ENCODE results near the gene CHD6. TPM values are rescaled to one million over a fixed set of nuclear protein-coding genes. Genes with fewer than 3 reads are reported as not detected.

The CHD6 gene
- total and polyA plus RNA-seq, 3 donors from 2014 or later, result 21.3 to 73.9 (median 71.5) TPM

DNA sequence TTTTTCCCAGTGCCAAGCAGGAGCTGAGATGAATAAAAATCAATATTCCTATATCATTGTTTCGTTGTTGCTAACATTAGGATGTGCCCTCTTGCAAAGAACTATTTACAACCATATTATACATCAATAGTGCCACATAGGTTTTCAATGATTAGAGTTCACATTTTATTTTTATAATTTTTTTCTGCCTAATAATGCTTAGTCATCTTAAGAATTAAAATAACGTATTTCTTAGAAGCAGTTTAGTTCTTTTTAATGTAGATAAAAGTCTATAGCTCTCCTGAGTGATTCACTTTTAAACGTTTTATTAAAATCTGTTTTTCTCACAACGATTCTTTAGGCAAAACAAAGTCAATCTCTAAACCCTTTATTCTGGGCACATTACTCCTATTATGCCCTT, 71.6 kb downstream of the CHD6 start:
- Histone ChIP-seq H3K4me3 (no peak overlapping the region), H3K27me3 (no peaks in the 10 kb centered on the region), H3K9me3 (no peaks in the 10 kb centered on the region), H3K27ac (no peak overlapping the region), H3K36me3 (ENCODE audit: low read depth, missing control alignments) (no peaks in the 10 kb centered on the region), H3K4me1 (no peaks in the 10 kb centered on the region)
- TF ChIP-seq POLR2A (IDR thresholded peaks at IDR 0.05), result no peak
- TF ChIP-seq, protein P1, sequence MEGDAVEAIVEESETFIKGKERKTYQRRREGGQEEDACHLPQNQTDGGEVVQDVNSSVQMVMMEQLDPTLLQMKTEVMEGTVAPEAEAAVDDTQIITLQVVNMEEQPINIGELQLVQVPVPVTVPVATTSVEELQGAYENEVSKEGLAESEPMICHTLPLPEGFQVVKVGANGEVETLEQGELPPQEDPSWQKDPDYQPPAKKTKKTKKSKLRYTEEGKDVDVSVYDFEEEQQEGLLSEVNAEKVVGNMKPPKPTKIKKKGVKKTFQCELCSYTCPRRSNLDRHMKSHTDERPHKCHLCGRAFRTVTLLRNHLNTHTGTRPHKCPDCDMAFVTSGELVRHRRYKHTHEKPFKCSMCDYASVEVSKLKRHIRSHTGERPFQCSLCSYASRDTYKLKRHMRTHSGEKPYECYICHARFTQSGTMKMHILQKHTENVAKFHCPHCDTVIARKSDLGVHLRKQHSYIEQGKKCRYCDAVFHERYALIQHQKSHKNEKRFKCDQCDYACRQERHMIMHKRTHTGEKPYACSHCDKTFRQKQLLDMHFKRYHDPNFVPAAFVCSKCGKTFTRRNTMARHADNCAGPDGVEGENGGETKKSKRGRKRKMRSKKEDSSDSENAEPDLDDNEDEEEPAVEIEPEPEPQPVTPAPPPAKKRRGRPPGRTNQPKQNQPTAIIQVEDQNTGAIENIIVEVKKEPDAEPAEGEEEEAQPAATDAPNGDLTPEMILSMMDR (IDR thresholded peaks at IDR 0.05), result no peak
- WGBS, 2 donors, result 87 to 92% methylated on average over 4 of the region's 4 CpGs
- no peak for DNase-seq
- intact Hi-C loops (cut with DNase I; ENCODE audit: low total_unique reads), result no loop called here

DNA sequence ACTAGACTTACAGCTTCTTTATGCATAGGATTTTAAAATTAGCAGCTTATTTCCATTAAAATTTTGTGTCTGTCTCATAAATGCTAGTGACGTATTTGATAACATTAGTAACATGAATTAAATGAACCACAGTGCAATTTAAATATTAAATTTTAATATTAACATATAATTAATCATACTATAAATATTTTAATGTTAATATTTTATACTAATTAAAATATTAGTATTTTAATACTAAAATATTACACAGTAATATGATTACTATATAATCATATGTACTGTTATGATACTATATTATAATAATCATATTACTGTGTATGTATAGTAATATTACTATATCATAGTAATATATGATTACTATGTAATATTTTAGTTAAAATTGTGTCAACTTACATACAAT, 73.7 kb downstream of the CHD6 start:
- 93 to 98% methylated on average over 1 of the region's 1 CpG for WGBS, 2 donors
- Histone ChIP-seq H3K36me3 (ENCODE audit: low read depth, missing control alignments) (no peaks in the 10 kb centered on the region), H3K9me3 (no peaks in the 10 kb centered on the region), H3K27ac (no peak overlapping the region), H3K27me3 (no peaks in the 10 kb centered on the region), H3K4me3 (no peak overlapping the region), H3K4me1 (no peaks in the 10 kb centered on the region)
- intact Hi-C loops (cut with DNase I; ENCODE audit: low total_unique reads), result no loop called here
- no peak for TF ChIP-seq POLR2A (IDR thresholded peaks at IDR 0.05)
- TF ChIP-seq, protein P1 (IDR thresholded peaks at IDR 0.05), result no peak
- DNase-seq, result no peak

DNA sequence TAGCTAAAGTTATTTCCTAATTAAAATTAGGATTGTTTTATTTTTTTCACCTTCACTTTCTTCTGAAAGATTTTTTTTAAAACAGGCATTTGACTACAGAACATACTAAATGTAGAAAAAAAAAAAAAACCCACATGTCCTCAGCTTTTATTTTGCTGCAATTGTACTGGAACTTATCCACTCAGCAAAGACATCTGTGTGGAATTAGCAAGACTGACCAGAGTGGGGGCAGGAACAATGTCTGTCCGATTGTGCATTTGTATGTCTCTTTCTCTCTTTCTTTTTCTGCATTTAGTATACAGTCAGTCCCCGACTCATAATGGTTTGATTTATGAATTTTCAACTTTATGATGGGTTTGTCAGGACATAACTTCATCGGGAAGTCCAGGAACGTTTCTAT, 77.3 kb downstream of the CHD6 start:
- no peak for TF ChIP-seq POLR2A (IDR thresholded peaks at IDR 0.05)
- TF ChIP-seq, protein P1 (IDR thresholded peaks at IDR 0.05), result no peak
- 38 to 40% methylated on average over 4 of the region's 4 CpGs for WGBS, 2 donors
- intact Hi-C loops (cut with DNase I; ENCODE audit: low total_unique reads), result no loop called here

DNA sequence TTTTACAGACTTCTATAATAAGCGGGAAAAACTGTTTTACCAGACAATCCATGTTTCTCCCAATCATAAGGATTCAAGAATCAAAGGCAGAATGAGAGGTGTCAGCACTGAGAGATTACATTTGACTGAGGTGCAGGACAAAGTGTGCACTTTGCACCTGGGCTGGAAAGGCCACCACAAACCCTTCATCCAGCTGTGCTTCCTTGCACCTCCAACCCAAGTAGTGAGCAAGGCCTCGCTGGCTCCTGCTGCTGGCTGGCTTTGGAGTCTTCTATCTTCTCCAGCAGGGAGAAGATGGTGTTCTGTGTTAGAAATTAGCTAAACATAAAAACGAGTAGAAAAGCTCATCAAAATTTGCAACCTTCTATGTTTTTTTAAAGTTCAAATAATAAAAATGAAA, 77.7 kb downstream of the CHD6 start:
- 57 to 67% methylated on average over 3 of the region's 3 CpGs for WGBS, 2 donors
- TF ChIP-seq, protein P1 (IDR thresholded peaks at IDR 0.05), result no peak
- TF ChIP-seq POLR2A (IDR thresholded peaks at IDR 0.05), result no peak
- no peak for DNase-seq

More for the DNA sequence above, 77.3 kb downstream of the CHD6 start:
- Histone ChIP-seq H3K36me3 (ENCODE audit: low read depth, missing control alignments) (no peaks in the 10 kb centered on the region), H3K4me3 (no peak overlapping the region), H3K4me1 (no peaks in the 10 kb centered on the region), H3K27ac (no peak overlapping the region), H3K9me3 (no peaks in the 10 kb centered on the region), H3K27me3 (no peaks in the 10 kb centered on the region)
- no peak for DNase-seq

DNA sequence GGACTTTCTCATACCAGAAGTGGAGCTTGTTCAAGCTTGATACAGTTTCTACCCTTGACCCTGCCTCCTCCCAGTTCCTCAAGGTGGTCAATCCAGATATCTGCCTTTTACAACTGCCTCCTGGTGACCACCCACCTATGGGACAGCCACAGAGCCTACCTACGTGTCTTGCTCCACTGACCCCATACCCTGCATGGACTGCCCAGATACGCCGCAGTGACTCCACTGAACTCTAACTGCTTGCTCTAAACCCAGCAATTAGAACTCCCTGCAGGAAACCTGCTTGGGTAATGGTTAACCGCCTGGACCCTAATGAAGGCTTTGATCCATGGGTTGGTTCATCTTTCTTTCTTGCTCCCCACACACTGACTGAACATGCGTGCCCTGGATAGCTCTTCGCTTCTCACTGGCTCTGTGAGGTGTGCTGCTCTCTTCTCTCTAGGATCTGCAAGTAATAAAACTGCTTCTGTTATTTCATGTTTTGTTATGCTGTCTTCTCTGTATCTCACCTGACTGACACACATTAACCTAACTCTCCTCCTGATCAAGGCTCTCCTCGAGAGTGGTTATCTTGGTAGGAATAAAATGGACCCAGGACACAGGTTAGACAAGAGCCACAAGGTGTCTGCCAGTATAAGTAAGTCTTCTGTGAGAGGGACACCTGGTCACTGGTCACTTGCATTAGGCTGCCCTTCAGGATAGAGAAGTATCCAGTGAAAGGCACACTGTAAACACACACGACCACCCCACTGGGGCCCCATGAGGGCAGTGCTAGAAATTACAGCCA, 79.2 kb downstream of the CHD6 start:
- Histone ChIP-seq H3K27ac (no peak overlapping the region), H3K36me3 (ENCODE audit: low read depth, missing control alignments) (no peaks in the 10 kb centered on the region), H3K4me3 (no peak overlapping the region), H3K27me3 (no peaks in the 10 kb centered on the region), H3K4me1 (no peaks in the 10 kb centered on the region), H3K9me3 (no peaks in the 10 kb centered on the region)
- no peak for DNase-seq
- WGBS, 2 donors, result 86 to 91% methylated on average over 8 of the region's 8 CpGs
- intact Hi-C loops (cut with DNase I; ENCODE audit: low total_unique reads), result no loop called here
- no peak for TF ChIP-seq POLR2A (IDR thresholded peaks at IDR 0.05)
- TF ChIP-seq, protein P1 (IDR thresholded peaks at IDR 0.05), result no peak

More for the DNA sequence above, 77.7 kb downstream of the CHD6 start:
- Histone ChIP-seq H3K9me3 (no peaks in the 10 kb centered on the region), H3K4me3 (no peak overlapping the region), H3K4me1 (no peaks in the 10 kb centered on the region), H3K36me3 (ENCODE audit: low read depth, missing control alignments) (no peaks in the 10 kb centered on the region), H3K27me3 (no peaks in the 10 kb centered on the region), H3K27ac (no peak overlapping the region)
- intact Hi-C loops (cut with DNase I; ENCODE audit: low total_unique reads), result no loop called here

Data from testis (tissue), 3 donors.